K562 (cell line): Measurements from ENCODE around the gene PPIH. TPM values are rescaled to one million over a fixed set of nuclear protein-coding genes. Genes with fewer than 3 reads are reported as not detected.
A peak's percentile ranks its signal among the peaks of the same experiment; 100 is the strongest.

Experiments
- AFF1 ChIP-seq, 2 experiments: fragments of 450-650 bp; IDR thresholded peaks; 2 replicates each; pipeline ENCODE4 v1.6.1; 2018; ENCODE audit warnings: mild to moderate bottlenecking in 2 of 2, low read depth in 1 of 2; ENCODE audit not compliant: partially characterized antibody in 2 of 2
- FIP1L1 ChIP-seq: fragments of 200-400 bp; formaldehyde crosslinking; IDR thresholded peaks from 2 replicates; pipeline ENCODE4 v1.6.1; 2018; ENCODE audit warnings: mild to moderate bottlenecking, low read depth, low read length; ENCODE audit not compliant: poor library complexity, severe bottlenecking
- FOXO4 ChIP-seq: fragments of 450-650 bp; formaldehyde crosslinking; IDR thresholded peaks from 2 replicates; pipeline ENCODE4 v1.4.0; 2020; ENCODE audit warnings: mild to moderate bottlenecking, moderate library complexity
- HEY1 ChIP-seq: fragments of 250-450 bp; sonication (Bioruptor Pico); IDR thresholded peaks from 2 replicates; pipeline ENCODE4 v1.5.0; 2020; ENCODE audit warnings: mild to moderate bottlenecking, moderate library complexity, borderline replicate concordance
- MLX ChIP-seq, 2 experiments: fragments of 450-650 bp in 1 of 2; sonication (generic) in 1 of 2; formaldehyde crosslinking; conservative IDR thresholded peaks; 2 replicates each; pipeline versions ENCODE4 v1.4.0 to v1.8.1; 2020 to 2022; ENCODE audit warnings: mild to moderate bottlenecking in 1 of 2, missing genetic modification reagents in 1 of 2
- MXD1 ChIP-seq: fragments of 250-450 bp; sonication (Bioruptor Pico); IDR thresholded peaks from 2 replicates; pipeline ENCODE4 v1.8.0; 2021; ENCODE audit warnings: borderline replicate concordance, mild to moderate bottlenecking, moderate library complexity; ENCODE audit not compliant: poor library complexity, severe bottlenecking
- PML ChIP-seq: IDR thresholded peaks from 2 replicates; pipeline ENCODE4 v1.6.1; 2012; ENCODE audit warnings: low read length, inconsistent platforms
- RNF219 ChIP-seq: fragments of 250-450 bp; sonication (Bioruptor Pico); IDR thresholded peaks from 2 replicates; pipeline ENCODE4 v1.5.0; 2022; ENCODE audit warnings: mild to moderate bottlenecking
- SIN3B ChIP-seq: fragments of 450-650 bp; IDR thresholded peaks from 2 replicates; pipeline ENCODE4 v1.6.1; 2017; ENCODE audit warnings: low read depth, mild to moderate bottlenecking, moderate library complexity
- TCF7 ChIP-seq: sonication (generic); IDR thresholded peaks from 2 replicates; pipeline ENCODE4 v1.6.1; 2016; ENCODE audit warnings: antibody characterized with exemption, borderline replicate concordance
- ZBTB49 ChIP-seq: sonication (generic); formaldehyde crosslinking; IDR thresholded peaks from 2 replicates; pipeline ENCODE4 v1.8.0; 2022; ENCODE audit warnings: missing genetic modification reagents, mild to moderate bottlenecking, borderline replicate concordance
- ZNF12 ChIP-seq: sonication (generic); formaldehyde crosslinking; IDR thresholded peaks from 2 replicates; pipeline ENCODE4 v1.4.0; 2020; ENCODE audit warnings: mild to moderate bottlenecking, missing genetic modification reagents
- ZNF766 ChIP-seq: fragments of 200-800 bp; sonication (Bioruptor generic); conservative IDR thresholded peaks from 2 replicates; pipeline ENCODE4 v1.6.1; 2016; ENCODE audit warnings: missing genetic modification characterization, missing compliant biosample characterization
- polyA plus RNA-seq, 8 experiments: library from polyadenylated mRNA; depleted of rRNA in 4 of 8; stranded (reverse) in 5 of 8; unstranded in 3 of 8; fragments of >200 nt; fragmentation: Nextera tagmentation in 2 of 8; fragmentation: Illumina TruSeq in 1 of 8; extraction: Ambion mirVana in 2 of 8; extraction: Trizol in 1 of 8; gene quantifications; 2 replicates each; pipeline versions ENCODE4 v1.2.1 to v1.2.3, GENCODE V29; 2011 to 2014; ENCODE audit warnings: inconsistent platforms in 1 of 8, missing spikeins in 1 of 8
- total RNA-seq, 7 experiments: library from RNA; depleted of rRNA in 6 of 7; stranded (reverse); fragments of >200 nt in 6 of 7; fragmentation: Illumina TruSeq in 2 of 7; extraction: Trizol in 2 of 7; gene quantifications; 2 replicates each; pipeline versions ENCODE4 v1.2.1 to v1.2.3, GENCODE V29; 2011 to 2021; ENCODE audit warnings: low replicate concordance in 1 of 7

PPIH gene
- total and polyA plus RNA-seq, 9 of the 15 experiments (the other 6 are each of a cell fraction or from before 2014, with no cell fraction given), result 197 to 470 (median 277) TPM

- 0 out of 2 replicates have a peak, but pooled peaks have one; percentile 19 for TF ChIP-seq SIN3B
- TF ChIP-seq ZNF766 (CRISPR knock-in tag), result peak; percentile 82
- peak; percentile 96 for TF ChIP-seq FIP1L1
- no peak for TF ChIP-seq RNF219 (CRISPR knock-in tag)
- TF ChIP-seq AFF1 (IDR thresholded peaks at IDR 0.05; ENCODE audit: low read depth in 1 of 2, partially characterized antibody in 2 of 2), result no peak
- peak; percentile 95 for TF ChIP-seq MXD1 (CRISPR knock-in tag)
- TF ChIP-seq TCF7, result no peak
- TF ChIP-seq ZBTB49 (CRISPR knock-in tag), result no peak
- no peak for TF ChIP-seq HEY1 (CRISPR knock-in tag)
- TF ChIP-seq PML, result no peak
- no peak for TF ChIP-seq FOXO4 (CRISPR knock-in tag)
- no peak for TF ChIP-seq ZNF12 (CRISPR knock-in tag)
- TF ChIP-seq MLX (CRISPR knock-in tag; conservative IDR thresholded peaks at IDR 0.05), result 0 out of 4 replicates have a peak, but pooled peaks of 1 of the 2 experiments have one; percentile 80
These were observed 24.7 kb downstream of the PPIH start (continued) for GRCh38 chr1:42682739-42683531.
